DMS 273 treated with DMSO at 0.1 percent for 48 hours (cell line): ENCODE measurements around the gene HOXC5.

Source experiments
- DNase-seq: peaks from one replicate; lab custom pipeline; 2025; lab: John Stamatoyannopoulos, UW

HOXC5 gene

GRCh38 chr12:53995378-53996239, 37.2 kb upstream of the HOXC5 start:
- DNase-seq, result no peak

GRCh38 chr12:53996240-53997203, 36.3 kb upstream of the HOXC5 start:
- no peak for DNase-seq

GRCh38 chr12:53997204-53998109, 35.4 kb upstream of the HOXC5 start:
- no peak for DNase-seq

- DNase-seq, result no peak
Observed at GRCh38 chr12:53998110-53998899, 34.5 kb upstream of the HOXC5 start.

GRCh38 chr12:53998900-53999236, 34.0 kb upstream of the HOXC5 start:
- DNase-seq, result no peak

GRCh38 chr12:53999559-54000115, 33.2 kb upstream of the HOXC5 start:
- no peak for DNase-seq

GRCh38 chr12:54000116-54001114, 32.4 kb upstream of the HOXC5 start, which contains the start of gene HOXC9:
Gene HOXC9, plus strand, starts transcription at chr12:54000161. Its CDS starts 28 bp downstream, at chr12:54000189.
- no peak for DNase-seq

GRCh38 chr12:54001283-54002187, 31.3 kb upstream of the HOXC5 start:
- no peak for DNase-seq

- no peak for DNase-seq
Observed at GRCh38 chr12:54002278-54002914, 30.5 kb upstream of the HOXC5 start.

GRCh38 chr12:54002915-54003389, 29.9 kb upstream of the HOXC5 start:
- no peak for DNase-seq

GRCh38 chr12:54003625-54004024, 29.2 kb upstream of the HOXC5 start:
- no peak for DNase-seq

- DNase-seq, result no peak
Observed at GRCh38 chr12:54004063-54004840, 28.6 kb upstream of the HOXC5 start.

- no peak for DNase-seq
Observed at GRCh38 chr12:54004841-54005530, 27.9 kb upstream of the HOXC5 start.

GRCh38 chr12:54005531-54005852, 27.4 kb upstream of the HOXC5 start:
- no peak for DNase-seq

GRCh38 chr12:54005853-54006558, 26.8 kb upstream of the HOXC5 start:
- peak; percentile 7 for DNase-seq
